Activated CD8-positive, alpha-beta memory T cell treated with anti-CD3 and anti-CD28 coated beads, Interleukin-2, amount 50 U/mL, for 1 hour (primary cell): ENCODE data around the gene URB1.

Experiments used
- DNase-seq: peaks from one replicate; pipeline ENCODE4 v3.0.0-alpha.2; 2020; ENCODE audit errors: extremely low read depth

The URB1 gene

DNA sequence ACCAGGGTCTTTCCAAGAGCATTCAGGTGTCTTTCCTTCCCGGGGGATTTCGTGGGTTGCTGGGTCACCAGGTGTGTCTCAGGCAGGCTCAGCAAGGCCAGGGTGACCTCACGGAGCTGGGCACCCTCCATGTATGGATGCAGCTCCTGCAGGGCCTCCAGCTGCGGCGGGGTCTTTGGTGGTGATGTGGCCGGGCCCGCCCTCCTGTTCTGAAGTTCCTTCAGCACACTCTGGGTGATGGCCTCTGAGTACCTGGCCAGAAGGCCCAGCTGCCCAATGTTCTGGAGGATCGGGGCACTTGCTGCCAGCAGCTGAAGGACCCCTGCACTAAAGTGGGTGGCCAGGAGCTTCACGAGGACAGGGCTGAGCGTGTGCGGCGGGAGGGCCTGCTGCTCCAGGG is 45.5 kb downstream of the URB1 start:
- no peak for DNase-seq

DNA sequence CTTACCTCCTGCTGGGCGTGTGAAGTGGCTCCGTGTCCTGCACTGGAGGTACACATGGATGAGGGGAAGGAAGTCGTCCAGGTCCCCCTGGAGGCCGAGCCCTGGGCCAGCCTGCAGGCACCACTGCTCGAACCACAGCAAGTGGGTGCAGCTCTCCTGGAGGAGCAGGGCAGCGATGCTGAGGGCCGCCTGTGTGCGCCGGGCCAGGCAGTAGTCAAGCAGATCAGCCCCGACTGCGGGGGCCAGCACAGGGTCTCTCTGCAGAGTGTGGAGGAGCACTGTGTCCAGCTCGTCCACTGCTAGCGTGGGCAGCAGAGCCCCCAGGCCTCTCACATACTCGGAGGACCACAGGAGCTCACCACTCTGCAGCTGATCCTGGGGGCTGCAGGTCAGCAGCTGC is 45.9 kb downstream of the URB1 start:
- no peak for DNase-seq

DNA sequence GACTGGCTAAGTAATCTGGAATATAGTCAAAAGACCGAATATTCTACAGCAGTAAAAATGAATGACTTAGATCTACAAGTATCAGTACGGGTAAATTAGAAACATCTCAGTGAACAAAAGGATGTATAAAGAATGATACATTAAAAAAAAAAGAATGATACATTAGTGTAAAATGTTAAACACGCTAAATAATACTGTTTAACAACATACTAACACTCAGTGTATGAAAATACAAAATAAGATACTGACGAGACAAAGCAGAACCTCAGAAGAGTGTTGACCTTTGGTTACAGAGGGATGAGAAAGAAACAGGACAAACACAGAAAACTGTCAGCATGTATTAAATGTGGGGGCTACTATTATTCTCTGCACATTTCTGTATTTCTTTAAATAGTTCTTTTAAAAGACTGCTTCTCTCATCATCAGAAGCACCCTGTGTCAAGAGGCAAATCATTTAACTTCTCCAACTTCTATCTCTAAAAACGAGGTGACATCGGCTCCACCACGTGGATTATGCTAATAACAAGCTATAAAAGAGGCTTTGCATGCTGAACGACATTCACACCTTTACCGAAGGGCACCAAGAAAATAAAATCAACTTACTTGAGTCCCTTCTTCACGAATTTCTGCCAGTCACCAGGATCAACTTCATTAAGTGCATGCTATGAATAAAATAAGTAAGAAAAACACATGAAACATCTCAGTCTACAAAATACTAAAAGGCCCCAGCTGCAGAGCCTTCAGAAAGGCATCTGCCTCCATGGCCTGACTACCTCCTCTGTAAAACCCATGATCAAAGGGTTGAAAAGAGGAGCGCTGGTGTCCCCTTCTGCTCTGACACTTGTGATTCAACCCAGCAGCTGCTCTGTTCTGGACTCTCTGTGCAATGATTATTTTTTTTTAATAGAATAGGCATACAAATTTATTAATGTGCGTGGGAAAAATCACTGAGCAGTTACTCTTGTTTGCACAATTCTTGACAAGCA is 51.7 kb downstream of the URB1 start:
- DNase-seq, result no peak

DNA sequence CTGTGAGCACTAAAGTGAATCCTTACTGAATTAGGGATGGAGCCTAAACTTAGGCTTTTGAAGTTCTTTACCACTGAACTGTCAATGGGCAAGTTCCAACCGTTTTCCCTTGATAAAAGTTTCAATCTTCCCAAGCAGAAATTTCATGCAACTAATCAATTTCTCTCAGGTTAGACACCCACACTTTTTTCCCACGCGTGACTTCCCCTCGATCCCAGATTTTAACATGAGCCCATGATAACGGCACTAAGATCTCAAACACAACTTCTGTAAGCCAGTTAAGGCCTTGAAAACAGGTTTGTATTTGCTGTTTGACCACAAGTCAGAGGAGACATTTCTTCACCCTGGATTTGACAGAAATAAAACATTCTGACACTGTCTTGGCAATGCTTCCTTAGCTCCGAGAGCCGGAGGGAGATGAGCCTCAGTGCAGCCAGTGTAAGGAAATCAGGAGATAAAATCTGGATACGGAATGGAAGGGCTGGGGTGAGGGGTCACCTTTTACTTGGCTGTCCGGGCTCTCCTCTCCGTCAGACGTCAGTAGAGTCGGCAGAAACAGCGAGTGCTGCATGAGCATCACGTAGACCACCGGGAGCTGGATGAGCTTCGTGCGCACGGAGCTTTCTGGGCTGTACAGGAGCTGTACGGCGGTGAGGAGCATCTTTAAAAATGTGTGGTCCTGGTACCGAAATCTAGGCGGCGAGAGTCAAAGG is 54.4 kb downstream of the URB1 start:
- no peak for DNase-seq

DNA sequence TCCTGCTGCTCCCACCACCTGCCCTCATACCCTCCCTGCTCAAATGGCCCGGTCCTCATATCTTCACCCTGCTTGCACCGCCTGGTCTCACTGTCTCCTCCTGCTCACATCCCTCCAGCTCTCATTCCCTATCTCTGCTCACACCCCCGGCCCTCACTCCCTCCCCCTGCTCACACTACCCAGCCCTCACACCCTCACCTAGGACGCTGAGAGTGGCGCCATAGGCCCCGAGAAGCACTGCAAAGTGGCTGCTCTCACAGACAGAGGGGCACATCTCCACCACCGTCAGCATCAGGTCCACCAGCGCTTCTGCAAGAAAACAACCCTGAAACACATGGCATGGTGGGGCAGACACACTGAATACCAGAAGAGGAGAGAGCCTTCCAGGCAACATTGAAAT is 55.6 kb downstream of the URB1 start:
- no peak for DNase-seq

DNA sequence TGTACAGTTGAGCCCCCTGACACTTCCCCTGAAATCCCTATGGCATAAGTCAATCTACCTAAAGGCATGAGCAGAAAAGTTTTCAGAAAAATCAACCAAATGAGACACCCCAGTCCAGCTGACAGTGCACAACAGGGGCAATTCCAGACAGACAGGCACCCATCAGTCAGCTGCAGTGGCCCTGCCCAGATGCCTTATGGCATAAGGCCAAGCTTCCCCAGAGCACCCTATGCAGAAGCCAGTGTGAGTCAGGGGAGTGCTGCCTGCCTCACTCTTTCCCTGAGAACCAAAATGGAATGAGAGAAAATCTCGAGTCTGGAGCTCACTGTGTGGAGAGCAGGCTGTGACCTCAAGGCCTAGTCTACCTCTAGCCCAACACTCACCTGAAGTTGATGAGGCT is 56.1 kb downstream of the URB1 start:
- no peak for DNase-seq

DNA sequence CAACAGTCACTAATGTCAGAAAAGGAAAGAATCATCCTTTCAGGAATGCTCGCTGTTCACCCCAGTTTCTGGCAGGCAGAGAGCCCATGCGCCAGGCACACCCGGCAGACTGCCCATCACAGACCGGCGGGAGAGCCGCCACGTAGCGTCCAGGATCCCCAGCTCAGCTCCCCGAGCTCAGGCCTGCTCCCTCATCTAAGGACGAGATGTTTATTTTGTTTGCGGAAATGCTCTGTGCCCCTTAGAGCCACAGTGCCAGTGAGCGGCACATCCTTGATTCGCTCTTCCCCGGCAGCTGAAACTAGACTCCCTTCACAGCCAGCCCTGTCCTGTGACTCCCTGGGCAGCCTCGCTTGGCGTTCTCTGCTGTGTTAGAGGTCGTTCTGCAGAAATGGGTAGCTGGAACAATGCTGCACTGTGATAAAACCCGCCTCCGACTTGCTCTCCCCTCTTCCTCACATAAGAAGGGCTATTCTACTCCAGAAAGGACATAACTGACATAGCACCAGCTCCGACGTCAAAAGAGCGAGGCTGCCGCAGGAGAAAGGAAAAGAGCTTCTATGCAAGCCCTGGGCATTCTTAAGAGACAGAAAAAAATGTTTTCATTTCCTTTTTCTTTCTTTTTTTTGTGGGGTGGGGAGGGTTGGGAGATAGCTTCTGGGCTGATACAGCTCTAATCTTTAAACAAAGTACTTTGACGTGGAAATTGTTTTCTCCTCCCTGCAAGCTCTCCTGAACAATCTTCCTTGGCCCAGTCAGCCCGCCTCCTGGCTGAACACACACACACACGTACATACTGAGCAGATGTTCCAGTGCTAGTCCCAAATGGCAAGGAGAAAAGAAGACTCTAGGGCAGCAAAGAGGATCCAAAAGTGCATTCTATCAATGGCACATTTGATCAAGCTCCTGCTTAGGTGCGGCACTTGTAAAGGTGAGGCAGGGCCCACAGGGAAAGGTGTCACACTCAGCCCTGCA is 56.9 kb downstream of the URB1 start:
- no peak for DNase-seq

DNA sequence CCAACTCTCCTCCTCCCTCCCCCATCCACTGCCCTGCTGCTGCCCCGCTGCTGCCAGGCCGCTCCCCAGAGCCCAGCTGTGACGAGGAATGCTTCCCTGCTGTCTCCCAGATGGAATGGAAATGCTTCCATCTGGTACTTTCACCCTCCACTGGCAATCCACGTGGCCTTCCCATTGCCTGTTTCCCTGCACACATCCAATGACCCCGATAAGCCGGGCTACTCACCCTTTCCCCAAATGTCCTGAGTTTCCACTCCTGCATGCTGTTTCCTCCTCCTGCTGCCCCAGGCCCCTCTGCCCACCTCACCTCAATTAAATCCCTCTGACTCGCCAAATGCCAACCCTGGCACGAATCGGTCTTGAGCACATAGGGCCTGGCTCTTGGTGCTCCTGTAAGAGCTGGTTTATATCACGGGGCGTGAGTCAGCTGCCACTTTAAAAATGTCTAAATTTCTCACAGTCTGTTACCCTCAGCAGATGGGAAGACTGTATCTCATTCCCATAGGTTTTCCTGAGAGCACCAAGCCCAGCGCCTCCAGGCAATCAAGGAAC is 57.8 kb downstream of the URB1 start:
- no peak for DNase-seq

DNA sequence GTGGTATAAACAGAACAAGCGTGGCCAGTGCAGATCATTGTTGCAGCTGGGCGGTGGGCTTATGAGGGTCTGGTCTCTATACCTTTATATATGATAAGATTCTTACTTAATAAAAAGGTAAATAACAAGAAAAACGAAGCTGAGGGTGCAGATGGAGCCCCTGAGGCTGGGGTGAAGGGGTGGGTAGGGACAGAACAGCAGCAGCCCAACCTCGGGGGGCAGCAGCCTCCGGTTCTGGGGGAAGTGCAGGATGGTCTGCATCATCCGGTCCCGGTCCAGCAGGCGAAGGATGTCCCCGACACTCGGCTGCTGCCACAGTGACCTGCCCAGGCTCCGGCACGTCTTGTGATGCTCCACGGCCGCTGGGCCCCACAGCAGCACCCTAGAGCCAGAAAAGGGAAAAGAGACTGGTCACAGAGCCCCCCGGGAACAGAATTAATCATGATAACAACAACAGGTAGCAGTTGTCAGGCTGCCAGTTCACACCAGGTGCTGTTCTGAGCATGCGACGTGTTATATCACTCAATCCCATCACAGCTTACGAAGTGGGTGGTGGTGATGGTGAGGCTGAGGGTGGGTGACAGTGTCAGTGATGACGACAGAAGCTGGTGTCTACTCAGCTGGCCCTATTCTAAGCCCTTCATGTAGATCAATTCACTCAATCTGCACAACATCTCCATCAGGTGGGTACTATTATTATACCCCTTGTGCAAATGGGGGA is 58.7 kb downstream of the URB1 start:
- no peak for DNase-seq

DNA sequence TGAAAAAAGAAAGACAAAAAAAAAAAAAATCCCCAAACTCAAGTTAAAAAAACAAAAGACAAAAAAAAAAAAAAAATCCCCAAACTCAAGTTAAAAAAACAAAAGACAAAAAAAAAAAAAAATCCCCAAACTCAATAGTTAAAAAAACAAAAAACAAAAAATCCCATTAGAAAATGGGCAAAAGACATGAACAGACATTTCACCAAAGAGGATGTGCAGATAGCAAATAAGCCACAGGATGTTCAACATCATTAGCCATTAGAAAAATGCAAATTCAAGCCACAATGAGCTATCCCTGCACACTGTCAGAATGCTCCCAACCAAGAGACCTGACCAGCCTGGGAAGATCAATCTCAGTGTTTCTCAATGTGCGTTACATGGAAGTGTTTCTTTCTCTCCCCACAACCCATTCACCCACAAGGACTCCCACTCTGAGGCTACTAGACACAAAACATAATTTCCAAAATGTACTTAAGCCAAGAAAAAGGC is 60.3 kb downstream of the URB1 start:
- DNase-seq, result no peak

DNA sequence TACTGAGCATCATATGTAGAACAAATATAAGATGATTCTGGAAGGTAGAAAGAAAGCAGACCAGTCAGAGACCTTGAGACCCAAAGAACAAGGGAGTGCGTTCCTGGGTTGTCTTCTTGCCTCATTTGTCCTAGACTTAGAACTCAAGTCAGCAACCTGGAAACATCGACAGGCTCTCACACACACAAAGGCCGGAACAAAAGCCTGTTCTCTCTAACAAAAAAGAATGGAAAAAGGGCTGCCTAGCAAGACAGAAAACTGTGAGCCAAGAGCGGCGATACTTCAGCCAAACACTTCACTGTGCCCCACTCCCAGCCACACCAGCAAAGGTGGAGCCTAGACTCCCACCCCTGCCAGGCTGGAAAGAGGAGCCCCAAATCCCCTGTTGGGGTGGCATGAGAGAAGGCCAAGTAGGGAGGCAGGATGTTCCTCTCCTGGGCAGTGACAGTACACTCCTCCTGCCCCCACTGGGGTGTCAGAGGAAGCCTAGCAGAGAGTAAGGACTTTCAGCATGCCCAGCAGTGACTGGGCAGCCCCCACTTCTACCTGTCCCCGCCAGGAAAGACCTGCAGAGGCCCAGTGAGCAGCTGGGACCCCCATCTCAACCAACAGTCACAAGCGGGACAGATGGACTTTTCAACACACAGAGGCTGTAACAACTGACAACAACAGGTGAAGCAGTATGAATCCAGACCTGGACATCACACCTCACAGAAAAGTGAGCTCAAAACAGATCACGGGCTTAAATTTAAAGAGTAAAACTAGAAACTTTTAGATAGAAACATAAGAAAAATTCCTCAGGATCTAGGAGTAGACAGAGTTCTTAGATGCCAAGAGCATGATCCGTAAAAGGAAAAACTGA is 61.1 kb downstream of the URB1 start:
- DNase-seq, result no peak

DNA sequence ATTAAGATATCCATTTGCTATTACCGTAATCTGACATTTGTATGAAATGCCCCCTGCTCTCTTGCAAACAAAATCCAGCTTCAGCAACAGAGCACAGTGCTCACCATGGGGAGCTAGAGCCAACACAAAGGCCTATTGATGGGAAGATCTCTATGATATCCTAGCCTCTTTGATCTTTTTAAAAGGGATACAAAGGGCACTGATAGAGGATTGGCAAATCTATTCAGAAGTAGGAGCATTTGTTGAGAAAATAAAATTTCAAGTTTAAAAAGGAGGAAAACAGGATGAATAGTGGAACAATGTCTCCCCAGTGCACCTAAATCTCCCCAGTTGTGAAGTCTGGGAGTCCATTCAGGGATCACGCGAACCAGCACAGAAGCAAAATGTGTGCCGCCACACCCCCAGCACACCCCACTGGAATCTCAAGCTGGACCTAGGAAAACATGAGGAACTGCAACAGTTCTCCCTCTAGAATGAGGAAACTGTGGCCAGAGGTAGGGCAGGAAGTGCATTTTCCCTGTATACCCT is 62.0 kb downstream of the URB1 start:
- no peak for DNase-seq

DNA sequence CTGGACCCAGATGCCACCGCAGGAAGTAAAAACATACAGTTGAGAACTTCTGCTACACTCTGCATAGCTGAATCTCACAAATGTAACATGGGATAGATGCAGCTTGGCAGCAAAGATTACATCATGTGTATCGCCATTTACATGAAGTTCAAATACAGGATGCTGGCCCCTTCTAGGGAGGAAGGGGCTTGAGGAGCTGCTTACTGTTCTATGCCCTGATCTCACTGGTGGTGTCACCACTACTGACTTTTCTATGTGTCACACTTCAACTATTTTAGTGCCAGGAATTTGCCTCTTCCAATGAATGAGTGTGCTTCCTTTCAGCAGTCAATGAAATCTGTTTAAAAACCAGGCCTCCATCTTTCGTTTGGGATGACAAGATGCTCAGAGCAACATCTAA is 63.0 kb downstream of the URB1 start:
- no peak for DNase-seq

DNA sequence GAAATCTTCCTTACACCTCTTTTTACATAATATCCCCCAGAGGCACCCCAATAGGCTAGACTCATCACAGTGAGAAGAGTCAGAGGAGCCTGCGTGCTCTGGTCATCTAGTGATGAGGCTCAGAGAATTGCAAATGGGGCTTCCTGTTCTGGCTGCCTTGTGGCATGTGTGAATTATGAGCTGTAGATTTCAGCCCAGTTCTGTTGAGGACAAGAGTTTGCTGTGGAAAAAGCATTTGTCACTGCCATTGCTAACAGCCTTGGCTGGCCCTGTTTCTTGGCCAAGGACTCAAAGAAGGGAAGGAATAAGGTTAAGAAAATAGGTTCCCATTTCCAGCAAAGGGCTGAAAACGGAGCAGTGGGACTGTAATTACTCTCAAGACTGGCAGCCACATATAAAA is 63.5 kb downstream of the URB1 start:
- no peak for DNase-seq

DNA sequence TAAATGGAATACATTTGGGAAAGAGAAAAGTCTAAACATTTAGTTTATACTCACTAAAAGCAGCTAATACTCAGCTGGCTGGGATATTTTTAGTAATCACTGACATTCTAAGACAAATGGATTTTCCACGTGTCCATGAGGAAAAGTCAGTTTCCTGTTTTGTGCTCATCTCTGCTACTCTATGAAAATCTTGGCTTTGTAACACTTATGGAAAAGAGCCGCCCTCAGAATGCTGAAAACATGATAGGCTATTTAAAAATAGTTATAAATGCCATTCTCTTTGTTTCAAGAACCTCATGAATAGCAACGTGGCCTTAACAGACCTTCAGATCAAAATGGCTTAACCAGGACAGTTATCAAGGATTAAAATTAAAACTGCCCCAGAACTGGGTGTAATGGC is 64.2 kb downstream of the URB1 start:
- no peak for DNase-seq

DNA sequence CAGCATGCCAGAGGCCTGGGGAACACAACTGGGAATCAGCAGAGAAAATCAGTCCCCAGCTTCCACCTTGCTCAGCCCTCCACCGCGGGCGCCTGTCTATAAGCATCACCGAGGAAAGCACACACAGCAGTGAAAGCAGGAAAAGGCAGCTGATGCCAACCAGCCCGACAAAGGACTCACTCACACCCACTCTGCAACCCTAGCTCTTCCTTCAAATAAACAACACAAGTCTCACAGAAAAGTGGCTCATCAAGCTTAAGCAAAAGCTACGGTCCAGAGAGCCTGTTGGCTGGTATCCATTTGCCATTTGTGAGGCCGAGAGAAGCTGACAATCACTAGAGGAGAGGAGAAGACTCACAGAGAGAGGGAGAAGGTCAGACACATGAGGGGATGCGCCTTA is 67.1 kb downstream of the URB1 start:
- no peak for DNase-seq

DNA sequence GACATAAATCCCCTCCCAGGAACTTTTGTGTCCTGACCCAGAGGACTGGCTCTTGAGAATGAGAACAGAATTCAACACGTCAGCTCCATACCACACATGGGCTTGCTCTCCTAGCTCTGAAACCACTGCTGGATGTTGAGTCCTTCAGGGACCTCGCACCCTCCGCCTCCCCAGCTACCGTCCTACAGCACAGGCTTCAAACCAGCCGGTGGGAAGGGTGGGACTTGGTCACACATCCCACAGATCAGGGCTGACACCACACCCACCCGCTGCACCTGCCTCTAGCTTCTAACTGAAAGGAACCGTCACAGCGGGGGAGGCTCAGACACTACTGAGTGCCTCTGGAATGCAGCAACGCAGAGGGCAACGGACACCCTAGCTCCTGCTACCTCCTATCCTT is 70.1 kb downstream of the URB1 start:
- DNase-seq, result no peak

DNA sequence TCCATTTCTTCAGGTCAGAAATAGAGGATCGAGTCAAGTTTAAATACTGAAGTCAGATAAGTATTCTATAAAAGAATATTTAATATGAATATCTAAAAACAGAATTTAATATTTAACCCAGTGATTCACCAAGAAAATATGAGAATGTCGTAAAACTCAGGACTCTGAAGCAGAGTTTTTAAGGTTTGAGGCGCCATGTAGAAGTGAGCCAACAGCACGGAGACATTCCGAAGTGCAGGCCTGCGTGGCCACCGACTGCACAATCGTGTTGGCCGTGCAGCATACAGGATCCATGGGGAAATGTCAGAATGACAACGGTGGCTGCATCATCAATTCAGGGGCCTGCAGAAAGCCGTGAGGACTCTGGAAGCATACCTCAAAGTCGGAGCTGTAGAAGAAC is 70.7 kb downstream of the URB1 start:
- no peak for DNase-seq

DNA sequence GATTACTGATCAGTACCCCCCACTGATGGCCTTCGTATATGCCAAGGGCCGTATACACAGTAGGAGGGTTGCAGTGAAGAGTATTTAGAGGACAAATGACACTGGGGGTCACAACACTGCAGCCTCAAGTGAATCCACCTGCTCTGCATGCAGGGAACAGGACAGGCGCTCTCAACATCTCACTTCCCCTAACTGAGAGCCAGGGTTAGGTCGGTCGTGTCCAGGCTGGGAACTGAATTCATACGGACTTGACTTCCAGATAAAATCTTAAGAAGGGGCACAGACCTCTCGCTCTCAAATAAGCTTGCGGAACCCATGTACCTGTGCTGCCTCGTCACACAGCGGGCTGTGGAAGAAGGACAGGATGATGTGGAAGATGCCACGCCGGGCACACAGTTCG is 71.3 kb downstream of the URB1 start:
- DNase-seq, result no peak

DNA sequence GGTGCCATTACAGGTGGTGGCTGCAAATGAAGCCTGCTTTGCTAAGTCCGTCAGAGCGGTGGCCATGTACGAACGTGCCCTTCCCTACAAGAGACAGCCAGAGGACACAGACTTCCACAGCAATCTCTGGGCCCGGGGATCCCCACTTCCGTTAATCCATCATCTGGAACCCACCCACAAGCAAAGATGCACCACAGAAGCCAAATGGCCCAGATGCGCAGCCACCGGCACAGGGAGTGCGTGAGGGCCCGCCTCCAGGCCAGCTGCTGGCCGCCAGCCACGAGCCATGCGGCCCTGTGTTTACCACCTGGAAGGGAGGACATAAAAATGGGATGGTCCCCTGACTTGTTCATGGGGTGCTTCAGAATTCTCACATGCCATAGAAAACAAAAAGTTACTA is 72.1 kb downstream of the URB1 start:
- no peak for DNase-seq
